SH-SY5Y (cell line): ENCODE results near the gene SAT2.

Experiments used
- GATA2 ChIP-seq: IDR thresholded peaks from 2 replicates; pipeline ENCODE4 v1.6.1; 2011; ENCODE audit warnings: mild to moderate bottlenecking, low read depth, low read length
- GATA3 ChIP-seq: IDR thresholded peaks from 2 replicates; pipeline ENCODE4 v1.6.1; 2011; ENCODE audit warnings: low read depth, mild to moderate bottlenecking, low read length, moderate library complexity

DNA sequence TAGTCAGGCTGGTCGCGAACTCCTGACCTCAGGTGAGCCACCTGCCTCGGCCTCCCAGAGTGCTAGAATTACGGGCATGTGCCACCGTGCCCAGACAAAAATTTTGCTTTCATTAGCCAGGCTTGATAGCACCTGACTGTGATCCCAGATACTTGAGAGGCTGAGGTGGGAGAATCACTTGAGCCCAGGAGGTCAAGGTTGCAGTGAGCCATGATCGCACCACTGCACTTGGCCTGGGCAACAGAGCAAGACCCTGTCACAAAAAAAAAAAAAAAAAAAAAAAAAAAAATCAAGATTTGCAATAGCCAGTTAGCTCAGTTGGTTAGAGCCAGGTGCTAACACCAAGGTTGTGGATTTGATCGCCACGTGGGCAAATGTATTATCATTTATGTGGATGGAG, 6.8 kb downstream of the SAT2 start:
- TF ChIP-seq GATA3 (no peak), GATA2 (no peak)
